ENCODE measurements around the gene NOL3.

- TF ChIP-seq POLR2A (IDR thresholded peaks at IDR 0.05) = no peak
- TF ChIP-seq CTCF (IDR thresholded peaks at IDR 0.05 in 4 of 5, conservative IDR thresholded peaks at IDR 0.05 in 1 of 5) = no peak
Observed at GRCh38 chr16:67174706-67175231, 4.4 kb downstream of the NOL3 start.
